Activated B cell treated with CpG ODN at 0.5 μM for 24 hours (primary cell): ENCODE data around the gene NDE1. TPM values are rescaled to one million over a fixed set of nuclear protein-coding genes. Genes with fewer than 3 reads are reported as not detected.

Experiments used
- ATAC-seq: fragments of 200-7000 bp; cut with Tn5 transposase; one replicate; pipeline ENCODE4 v1.10.0; 2021; ENCODE audit warnings: low read depth, mild to moderate bottlenecking, moderate library complexity
- CTCF ChIA-PET: fragments of 350-600 bp; sonication (Branson Sonifier 250); formaldehyde crosslinking; loops from one replicate; lab custom pipeline; 2021; ENCODE audit warnings: antibody characterized with exemption; lab: Charles Lee
- POLR2A ChIA-PET: fragments of 350-600 bp; sonication (Branson Sonifier 250); formaldehyde crosslinking; loops from one replicate; lab custom pipeline; 2021; ENCODE audit warnings: antibody characterized with exemption; lab: Charles Lee
- DNase-seq: peaks from one replicate; pipeline ENCODE4 v3.0.0; 2022
- H3K27ac Mint-ChIP-seq: one replicate; pipeline ENCODE4 v1.8.0; 2020; ENCODE audit warnings: mixed read lengths
- H3K27me3 Mint-ChIP-seq: one replicate; pipeline ENCODE4 v1.8.0; 2021; ENCODE audit warnings: mixed read lengths
- H3K36me3 Mint-ChIP-seq: one replicate; pipeline ENCODE4 v1.8.0; 2021; ENCODE audit warnings: low read depth, mixed read lengths
- H3K4me1 Mint-ChIP-seq: one replicate; pipeline ENCODE4 v1.8.0; 2021; ENCODE audit warnings: mixed read lengths
- H3K4me3 Mint-ChIP-seq: one replicate; pipeline ENCODE4 v1.8.0; 2020; ENCODE audit warnings: mild to moderate bottlenecking, mixed read lengths
- H3K9me3 Mint-ChIP-seq: one replicate; pipeline ENCODE4 v1.8.0; 2020; ENCODE audit warnings: mixed read lengths
- intact Hi-C: fragments of 100-400 bp; cut with micrococcal nuclease; formaldehyde crosslinking; loops from one replicate; pipeline ENCODE4 v1.15.1; 2024
- total RNA-seq: library from RNA; stranded (reverse); gene quantifications from 2 replicates; pipeline ENCODE4 v1.2.3, GENCODE V29; 2022
- TF ChIP-seq, protein P1 (sequence below): fragments of 200-600 bp; IDR thresholded peaks from one replicate; pipeline ENCODE4 v1.8.0; 2022; ENCODE audit warnings: antibody characterized with exemption, mild to moderate bottlenecking

Gene NDE1
- total RNA-seq, 1 donor from 2014 or later, result 163 TPM

DNA sequence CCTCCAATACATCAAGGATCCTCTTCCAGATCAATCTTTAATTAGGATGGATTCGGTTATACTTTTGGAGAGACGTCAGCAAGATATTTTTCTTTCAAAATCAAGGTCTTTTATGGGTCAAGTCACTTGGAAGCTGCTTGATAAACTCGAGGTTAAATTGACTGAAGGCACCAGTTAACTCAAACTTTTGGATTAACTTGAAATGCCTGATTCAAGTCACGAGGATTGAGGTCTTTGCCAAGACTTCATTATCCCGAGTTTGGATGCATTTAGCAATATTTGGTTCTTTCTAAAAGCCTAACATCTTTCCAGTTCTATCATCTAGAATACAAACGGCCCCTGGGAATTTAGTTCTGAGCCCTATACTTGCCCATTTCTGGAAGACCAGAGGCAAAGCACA is 123.9 kb downstream of the NDE1 start:
- Mint-ChIP-seq H3K4me3 (no peak overlapping the region), H3K27me3 (peaks cover 4% of the 10 kb centered on the region), H3K9me3 (no peaks in the 10 kb centered on the region), H3K4me1 (no peaks in the 10 kb centered on the region), H3K36me3 (no peaks in the 10 kb centered on the region), H3K27ac (no peak overlapping the region)
- ChIA-PET CTCF (interaction anchor here (1.2 kb wide), 1 partner anchor 8 kb away, joined by 3 read pairs; no protein-coding TSS in a partner anchor), POLR2A (no interaction called here)
- DNase-seq, result no peak
- TF ChIP-seq, protein P1, sequence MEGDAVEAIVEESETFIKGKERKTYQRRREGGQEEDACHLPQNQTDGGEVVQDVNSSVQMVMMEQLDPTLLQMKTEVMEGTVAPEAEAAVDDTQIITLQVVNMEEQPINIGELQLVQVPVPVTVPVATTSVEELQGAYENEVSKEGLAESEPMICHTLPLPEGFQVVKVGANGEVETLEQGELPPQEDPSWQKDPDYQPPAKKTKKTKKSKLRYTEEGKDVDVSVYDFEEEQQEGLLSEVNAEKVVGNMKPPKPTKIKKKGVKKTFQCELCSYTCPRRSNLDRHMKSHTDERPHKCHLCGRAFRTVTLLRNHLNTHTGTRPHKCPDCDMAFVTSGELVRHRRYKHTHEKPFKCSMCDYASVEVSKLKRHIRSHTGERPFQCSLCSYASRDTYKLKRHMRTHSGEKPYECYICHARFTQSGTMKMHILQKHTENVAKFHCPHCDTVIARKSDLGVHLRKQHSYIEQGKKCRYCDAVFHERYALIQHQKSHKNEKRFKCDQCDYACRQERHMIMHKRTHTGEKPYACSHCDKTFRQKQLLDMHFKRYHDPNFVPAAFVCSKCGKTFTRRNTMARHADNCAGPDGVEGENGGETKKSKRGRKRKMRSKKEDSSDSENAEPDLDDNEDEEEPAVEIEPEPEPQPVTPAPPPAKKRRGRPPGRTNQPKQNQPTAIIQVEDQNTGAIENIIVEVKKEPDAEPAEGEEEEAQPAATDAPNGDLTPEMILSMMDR, result no peak
- intact Hi-C loops, result no loop called here
- ATAC-seq, result no peak

DNA sequence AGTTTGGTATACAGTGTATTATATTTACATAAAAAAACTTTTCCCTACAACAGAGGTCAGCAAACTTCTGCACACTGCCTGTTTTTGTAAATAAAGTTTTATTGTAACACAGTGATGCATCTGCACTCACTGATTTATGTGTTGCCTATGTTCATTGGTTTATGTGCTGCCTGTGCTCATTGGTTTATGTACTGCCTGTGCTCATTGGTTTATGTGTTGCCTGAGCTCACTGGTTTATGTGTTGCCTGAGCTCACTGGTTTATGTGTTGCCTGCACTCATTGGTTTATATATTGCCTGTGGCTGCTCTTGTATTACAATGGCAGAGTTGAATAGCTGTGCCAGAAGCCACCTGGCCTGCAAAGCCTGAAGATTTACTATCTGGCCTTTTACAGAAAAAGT is 125.2 kb downstream of the NDE1 start:
- H3K4me1 Mint-ChIP-seq, result no peaks in the 10 kb centered on the region
- POLR2A ChIA-PET, result no interaction called here

GRCh38 chr16:15775663-15776304 is 125.7 kb downstream of the NDE1 start:
- Mint-ChIP-seq H3K4me1 (no peaks in the 10 kb centered on the region), H3K4me3 (no peak overlapping the region), H3K36me3 (no peaks in the 10 kb centered on the region), H3K27me3 (peaks cover 2% of the 10 kb centered on the region), H3K9me3 (no peaks in the 10 kb centered on the region), H3K27ac (no peak overlapping the region)
- DNase-seq (no peak), ATAC-seq (no peak)
- ChIA-PET CTCF (no interaction called here), POLR2A (no interaction called here)
- TF ChIP-seq, protein P1, result no peak
- intact Hi-C loops, result no loop called here

More for the DNA sequence above, 125.2 kb downstream of the NDE1 start:
- CTCF ChIA-PET, result interaction anchor here (1.2 kb wide), 1 partner anchor 9 kb away, joined by 3 read pairs; no protein-coding TSS in a partner anchor
- TF ChIP-seq, protein P1, result no peak
- Mint-ChIP-seq H3K9me3 (no peaks in the 10 kb centered on the region), H3K27ac (no peak overlapping the region), H3K4me3 (no peak overlapping the region), H3K36me3 (no peaks in the 10 kb centered on the region), H3K27me3 (peaks cover 4% of the 10 kb centered on the region)
- intact Hi-C loops, result no loop called here
- ATAC-seq (no peak), DNase-seq (no peak)

Other genes with a start within 250 kb of the NDE1 start
- 7.1 TPM in 2 replicates for gene BMERB1, start 215.7 kb upstream of the NDE1 start, total RNA-seq
- gene MARF1, start 7.1 kb upstream of the NDE1 start, total RNA-seq, result 160 and 186 TPM in 2 replicates
- 0.17 and 0.58 TPM in 2 replicates for gene MYH11, start 206.8 kb downstream of the NDE1 start, total RNA-seq
- 32.2 and 36.4 TPM in 2 replicates for gene CEP20, start 238.4 kb downstream of the NDE1 start, total RNA-seq